GM23338 (cell line): Measurements from ENCODE around the gene CATSPER2.
"Not testable (repeated sequence)": the region's sequence is repeated elsewhere in the genome, so short reads cannot be mapped to it uniquely, and the experiment has no call there.

Experiments used
- CREB1 ChIP-seq: fragments of 250-450 bp; sonication (Bioruptor Pico); IDR thresholded peaks from 2 replicates; pipeline ENCODE4 v1.5.0; 2020; ENCODE audit warnings: low read depth, mild to moderate bottlenecking, moderate library complexity
- EZH2 ChIP-seq: fragments of 200-600 bp; sonication (generic); IDR thresholded peaks from one replicate; pipeline ENCODE4 v1.8.0; 2017; ENCODE audit warnings: antibody characterized with exemption, mild to moderate bottlenecking, low read depth; ENCODE audit not compliant: unreplicated experiment
- EZH2phosphoT487 ChIP-seq: fragments of 200-600 bp; sonication (generic); IDR thresholded peaks from one replicate; pipeline ENCODE4 v1.8.1; 2018; ENCODE audit warnings: antibody characterized with exemption; ENCODE audit not compliant: unreplicated experiment
- POLR2AphosphoS5 ChIP-seq: IDR thresholded peaks from 2 replicates; pipeline ENCODE4 v1.6.1; 2016; ENCODE audit warnings: antibody characterized with exemption, low read depth
- ZNF331 ChIP-seq: fragments of 250-450 bp; sonication (Bioruptor Pico); IDR thresholded peaks from 2 replicates; pipeline ENCODE4 v1.5.0; 2020; ENCODE audit warnings: low read depth, mild to moderate bottlenecking, moderate library complexity
- TF ChIP-seq, protein P1 (sequence below), 2 experiments: fragments of 200-600 bp in 1 of 2; sonication (generic) in 1 of 2; conservative IDR thresholded peaks; 2 replicates each; pipeline versions ENCODE4 v1.5.1 to v1.6.1; 2016 to 2017; ENCODE audit warnings: antibody characterized with exemption in 2 of 2, low read depth in 2 of 2, mild to moderate bottlenecking in 2 of 2, moderate library complexity in 1 of 2
- TF ChIP-seq, protein P2 (sequence below): IDR thresholded peaks from one replicate; pipeline ENCODE4 v1.6.1; 2018; ENCODE audit warnings: antibody characterized with exemption; ENCODE audit not compliant: unreplicated experiment

DNA sequence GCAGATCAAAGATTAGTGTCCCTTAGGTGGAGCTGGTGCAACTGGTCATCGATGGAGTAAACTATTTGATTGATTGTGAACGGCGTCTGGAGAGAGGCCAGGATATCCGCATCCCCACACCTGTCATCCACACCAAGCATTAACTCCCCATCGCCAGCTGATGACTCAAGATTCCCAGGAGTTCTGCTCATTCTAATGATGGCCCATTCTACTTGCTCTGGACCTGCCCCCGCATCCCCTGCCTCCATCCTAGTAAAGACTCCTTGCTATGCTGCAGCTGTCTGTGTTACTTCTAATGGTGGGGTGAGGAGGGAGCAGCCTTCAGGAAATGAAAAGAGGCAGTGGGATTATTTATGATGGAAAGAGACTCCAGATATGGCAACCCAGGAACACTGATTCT lies 49.5 kb downstream of the CATSPER2 start:
- TF ChIP-seq POLR2AphosphoS5; EZH2; EZH2phosphoT487; ZNF331 (CRISPR knock-in tag); CREB1: not testable (repeated sequence)
- TF ChIP-seq, protein P1, sequence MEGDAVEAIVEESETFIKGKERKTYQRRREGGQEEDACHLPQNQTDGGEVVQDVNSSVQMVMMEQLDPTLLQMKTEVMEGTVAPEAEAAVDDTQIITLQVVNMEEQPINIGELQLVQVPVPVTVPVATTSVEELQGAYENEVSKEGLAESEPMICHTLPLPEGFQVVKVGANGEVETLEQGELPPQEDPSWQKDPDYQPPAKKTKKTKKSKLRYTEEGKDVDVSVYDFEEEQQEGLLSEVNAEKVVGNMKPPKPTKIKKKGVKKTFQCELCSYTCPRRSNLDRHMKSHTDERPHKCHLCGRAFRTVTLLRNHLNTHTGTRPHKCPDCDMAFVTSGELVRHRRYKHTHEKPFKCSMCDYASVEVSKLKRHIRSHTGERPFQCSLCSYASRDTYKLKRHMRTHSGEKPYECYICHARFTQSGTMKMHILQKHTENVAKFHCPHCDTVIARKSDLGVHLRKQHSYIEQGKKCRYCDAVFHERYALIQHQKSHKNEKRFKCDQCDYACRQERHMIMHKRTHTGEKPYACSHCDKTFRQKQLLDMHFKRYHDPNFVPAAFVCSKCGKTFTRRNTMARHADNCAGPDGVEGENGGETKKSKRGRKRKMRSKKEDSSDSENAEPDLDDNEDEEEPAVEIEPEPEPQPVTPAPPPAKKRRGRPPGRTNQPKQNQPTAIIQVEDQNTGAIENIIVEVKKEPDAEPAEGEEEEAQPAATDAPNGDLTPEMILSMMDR (conservative IDR thresholded peaks at IDR 0.05; ENCODE audit: low read depth in 2 of 2) = not testable (repeated sequence)
- TF ChIP-seq, protein P2, sequence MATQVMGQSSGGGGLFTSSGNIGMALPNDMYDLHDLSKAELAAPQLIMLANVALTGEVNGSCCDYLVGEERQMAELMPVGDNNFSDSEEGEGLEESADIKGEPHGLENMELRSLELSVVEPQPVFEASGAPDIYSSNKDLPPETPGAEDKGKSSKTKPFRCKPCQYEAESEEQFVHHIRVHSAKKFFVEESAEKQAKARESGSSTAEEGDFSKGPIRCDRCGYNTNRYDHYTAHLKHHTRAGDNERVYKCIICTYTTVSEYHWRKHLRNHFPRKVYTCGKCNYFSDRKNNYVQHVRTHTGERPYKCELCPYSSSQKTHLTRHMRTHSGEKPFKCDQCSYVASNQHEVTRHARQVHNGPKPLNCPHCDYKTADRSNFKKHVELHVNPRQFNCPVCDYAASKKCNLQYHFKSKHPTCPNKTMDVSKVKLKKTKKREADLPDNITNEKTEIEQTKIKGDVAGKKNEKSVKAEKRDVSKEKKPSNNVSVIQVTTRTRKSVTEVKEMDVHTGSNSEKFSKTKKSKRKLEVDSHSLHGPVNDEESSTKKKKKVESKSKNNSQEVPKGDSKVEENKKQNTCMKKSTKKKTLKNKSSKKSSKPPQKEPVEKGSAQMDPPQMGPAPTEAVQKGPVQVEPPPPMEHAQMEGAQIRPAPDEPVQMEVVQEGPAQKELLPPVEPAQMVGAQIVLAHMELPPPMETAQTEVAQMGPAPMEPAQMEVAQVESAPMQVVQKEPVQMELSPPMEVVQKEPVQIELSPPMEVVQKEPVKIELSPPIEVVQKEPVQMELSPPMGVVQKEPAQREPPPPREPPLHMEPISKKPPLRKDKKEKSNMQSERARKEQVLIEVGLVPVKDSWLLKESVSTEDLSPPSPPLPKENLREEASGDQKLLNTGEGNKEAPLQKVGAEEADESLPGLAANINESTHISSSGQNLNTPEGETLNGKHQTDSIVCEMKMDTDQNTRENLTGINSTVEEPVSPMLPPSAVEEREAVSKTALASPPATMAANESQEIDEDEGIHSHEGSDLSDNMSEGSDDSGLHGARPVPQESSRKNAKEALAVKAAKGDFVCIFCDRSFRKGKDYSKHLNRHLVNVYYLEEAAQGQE = not testable (repeated sequence)
